Activated CD4-positive, CD25-positive, alpha-beta regulatory T cell treated with anti-CD3 and anti-CD28 coated beads, Interleukin-2, amount 50 U/mL, for 72 hours (primary cell): ENCODE measurements around the gene ULBP2.
"Not testable (repeated sequence)": the region's sequence is repeated elsewhere in the genome, so short reads cannot be mapped to it uniquely, and the experiment has no call there.

Experiments
- DNase-seq: peaks from one replicate; pipeline ENCODE4 v3.0.0; 2021

ULBP2 gene, protein sequence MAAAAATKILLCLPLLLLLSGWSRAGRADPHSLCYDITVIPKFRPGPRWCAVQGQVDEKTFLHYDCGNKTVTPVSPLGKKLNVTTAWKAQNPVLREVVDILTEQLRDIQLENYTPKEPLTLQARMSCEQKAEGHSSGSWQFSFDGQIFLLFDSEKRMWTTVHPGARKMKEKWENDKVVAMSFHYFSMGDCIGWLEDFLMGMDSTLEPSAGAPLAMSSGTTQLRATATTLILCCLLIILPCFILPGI

DNA sequence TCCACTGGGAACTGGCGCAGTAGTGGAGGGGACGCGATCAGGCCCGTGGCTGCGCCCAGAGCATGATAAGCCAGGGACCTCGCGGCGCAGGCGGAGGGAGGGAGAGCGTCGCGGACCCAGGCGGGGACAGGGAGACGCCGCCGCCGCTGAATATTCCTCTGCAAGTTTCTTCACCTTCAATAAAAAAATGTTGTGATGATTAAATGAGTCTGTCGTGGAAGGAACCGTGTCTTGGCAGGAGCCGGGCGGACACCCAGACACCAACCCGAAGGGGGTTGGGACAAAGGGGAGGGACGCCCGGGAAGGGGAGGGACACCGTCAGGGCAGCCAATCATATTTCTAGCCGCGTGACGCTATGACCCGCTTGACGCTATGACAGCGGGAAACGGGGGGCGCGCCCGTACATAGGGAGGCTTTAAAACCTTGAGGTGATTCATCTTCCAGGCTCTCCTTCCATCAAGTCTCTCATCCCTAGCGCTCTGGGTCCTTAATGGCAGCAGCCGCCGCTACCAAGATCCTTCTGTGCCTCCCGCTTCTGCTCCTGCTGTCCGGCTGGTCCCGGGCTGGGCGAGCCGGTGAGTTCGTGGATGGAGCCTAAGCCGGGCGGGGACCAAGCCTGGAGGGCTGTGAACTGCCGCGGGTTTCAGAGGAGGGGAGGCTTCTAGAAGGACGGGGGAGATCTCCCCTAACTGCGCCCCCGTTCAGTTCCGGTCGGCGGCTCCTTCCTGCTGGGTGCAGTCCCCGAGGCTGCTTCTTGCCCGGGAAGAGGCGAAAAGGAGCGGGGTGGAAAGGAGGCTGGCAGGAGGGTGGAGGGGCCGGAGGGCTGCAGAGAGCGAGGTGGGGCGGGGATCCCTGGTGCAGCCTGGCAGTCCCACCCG, at the start of gene ULBP2:
ULBP2 (plus strand) TSS at position 432 of the 878 bp plus-strand sequence; CDS start at position 491, 59 bp downstream.
- DNase-seq, result peak; percentile 71

DNA sequence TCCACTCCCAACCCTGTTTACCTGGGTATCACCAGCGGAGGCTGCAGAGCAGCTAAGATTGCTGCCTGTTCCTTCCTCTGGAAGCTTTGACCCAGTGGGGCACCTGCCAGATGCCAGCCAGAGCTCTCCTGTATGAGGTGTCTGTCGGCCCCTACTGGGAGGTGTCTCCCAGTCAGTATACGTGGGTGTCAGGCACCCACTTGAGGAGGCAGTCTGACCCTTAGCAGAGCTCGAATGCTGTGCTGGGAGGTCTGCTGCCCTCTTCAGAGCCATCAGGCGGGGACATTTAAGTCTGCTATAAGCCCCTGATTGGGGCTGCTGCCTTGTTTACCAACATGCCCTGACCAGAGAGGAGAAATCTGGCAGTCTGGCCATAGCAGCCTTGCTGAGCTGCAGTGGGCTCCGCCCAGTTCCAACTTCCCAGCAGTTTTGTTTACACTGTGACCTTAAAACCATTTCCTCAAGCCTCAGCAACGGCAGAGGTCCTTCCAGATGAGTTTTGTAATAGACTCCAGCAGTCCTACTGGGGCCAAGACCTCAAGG, 46.7 kb upstream of the ULBP2 start:
- DNase-seq, result no peak

DNA sequence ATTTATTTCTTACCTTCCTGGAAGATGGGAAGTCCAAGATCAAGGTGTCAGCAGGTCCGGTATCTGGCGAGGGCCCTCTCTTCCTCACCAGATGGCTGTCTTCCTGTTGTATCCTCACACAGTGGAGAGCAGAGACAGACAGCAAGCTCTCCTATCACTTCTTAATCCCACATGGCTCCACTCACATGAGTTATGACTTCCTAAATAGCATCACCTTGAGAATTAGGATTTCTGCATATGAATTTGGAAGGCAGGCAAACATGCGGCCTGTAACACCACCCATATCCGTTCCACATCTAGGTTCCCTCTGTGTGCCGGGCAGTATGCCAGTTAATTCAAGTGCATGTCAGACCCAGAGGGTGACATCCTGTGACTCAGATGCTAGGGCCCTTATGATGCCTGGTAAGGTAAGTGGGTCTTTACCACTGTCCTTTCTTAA, 46.0 kb upstream of the ULBP2 start:
- DNase-seq, result no peak

DNA sequence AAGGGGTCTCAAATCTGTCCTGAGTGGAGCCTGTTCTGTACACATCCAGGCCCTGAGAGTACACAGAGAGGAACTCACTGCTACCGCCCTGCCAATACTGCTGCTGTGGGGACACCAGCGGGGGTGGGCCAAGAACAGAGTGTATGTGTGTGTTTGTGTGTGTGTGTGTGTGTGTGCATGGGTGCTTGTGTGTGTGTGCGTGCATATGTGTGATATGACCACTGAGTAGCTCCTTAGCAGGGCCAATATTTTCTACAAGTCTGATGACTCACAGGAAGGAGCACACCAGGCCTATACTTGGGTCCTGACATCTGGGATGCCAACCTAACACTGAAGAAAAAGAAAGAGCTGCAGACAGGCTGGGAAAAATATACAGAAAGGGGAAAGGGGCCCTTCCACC, 45.3 kb upstream of the ULBP2 start:
- no peak for DNase-seq

DNA sequence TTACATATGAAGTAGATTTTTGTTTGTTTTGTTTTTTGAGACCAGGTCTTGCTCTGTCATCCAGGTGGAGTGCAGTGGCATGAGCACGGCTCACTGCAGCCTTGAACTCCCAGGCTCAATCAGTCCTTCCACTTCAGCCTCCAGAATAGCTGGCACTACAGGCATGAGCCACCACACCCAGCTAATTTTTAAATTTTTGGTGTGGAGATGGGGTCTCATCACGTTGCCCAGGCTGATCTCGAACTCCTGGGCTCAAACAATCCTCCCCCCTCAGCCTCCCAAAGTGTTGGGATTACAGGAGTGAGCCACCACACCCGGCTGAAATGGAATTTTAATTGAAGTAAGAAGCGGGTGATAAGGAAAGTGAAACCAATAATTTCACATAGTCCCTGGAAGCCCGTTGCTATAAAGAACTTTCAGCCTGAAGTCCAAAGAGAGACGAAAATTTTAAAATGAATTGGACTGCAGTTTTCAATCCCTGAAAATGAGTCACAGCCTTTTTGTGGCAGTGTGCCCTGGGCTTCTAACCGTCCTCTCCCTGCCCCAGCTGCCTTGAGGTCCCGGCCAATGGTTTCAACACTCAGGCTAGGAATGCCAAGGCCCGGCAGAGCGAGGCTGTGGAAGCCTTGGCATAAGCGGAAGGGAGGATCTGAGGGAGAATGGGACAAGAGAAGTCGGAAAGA, 44.7 kb upstream of the ULBP2 start:
- no peak for DNase-seq

DNA sequence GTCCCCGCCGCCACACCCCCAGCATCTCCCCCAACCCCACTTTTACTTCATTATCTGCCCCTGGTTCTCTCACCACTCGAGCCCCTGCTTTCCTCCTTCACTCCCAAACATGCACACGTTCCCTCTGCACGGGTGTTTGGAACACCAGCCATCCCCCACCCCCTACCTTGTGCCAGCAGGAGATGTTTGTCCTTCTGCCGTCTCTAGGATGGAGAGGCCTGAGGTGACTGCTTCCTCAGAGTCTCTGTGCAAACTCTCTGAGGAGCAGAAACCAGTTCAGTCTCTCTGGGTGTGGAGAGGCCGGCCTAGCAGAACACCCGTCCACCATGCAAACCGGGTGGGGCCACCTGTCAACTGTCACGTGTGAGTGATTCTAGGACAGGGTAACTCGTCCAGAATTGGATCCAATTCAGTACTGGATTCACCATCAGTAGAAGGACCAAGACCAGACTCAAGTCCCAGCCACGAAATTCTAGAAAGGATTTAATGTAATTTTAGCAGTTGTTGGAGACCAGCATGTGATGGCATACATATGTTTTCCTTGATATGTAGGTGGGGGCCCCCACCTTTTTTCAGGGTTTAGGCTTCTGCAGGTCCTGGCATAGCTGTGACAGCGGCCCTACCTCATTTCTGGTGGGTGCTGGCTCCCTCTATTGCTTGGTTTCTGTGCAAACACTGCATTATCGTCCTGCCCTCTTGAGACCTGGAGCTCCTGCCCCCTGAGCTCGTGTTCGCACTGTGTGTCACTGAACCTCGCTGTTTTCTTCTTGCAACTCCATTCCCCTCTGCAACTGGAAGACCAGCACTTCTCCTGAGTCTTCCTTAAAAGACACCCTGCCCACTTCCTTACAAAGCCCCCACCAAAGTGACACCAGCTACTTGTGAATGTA, 43.7 kb upstream of the ULBP2 start, which contains the start of gene RAET1E:
RAET1E (minus strand) TSS at position 259 of the 890 bp plus-strand sequence. CDS start 7,212 bp downstream, outside the sequence.
- DNase-seq, result no peak

DNA sequence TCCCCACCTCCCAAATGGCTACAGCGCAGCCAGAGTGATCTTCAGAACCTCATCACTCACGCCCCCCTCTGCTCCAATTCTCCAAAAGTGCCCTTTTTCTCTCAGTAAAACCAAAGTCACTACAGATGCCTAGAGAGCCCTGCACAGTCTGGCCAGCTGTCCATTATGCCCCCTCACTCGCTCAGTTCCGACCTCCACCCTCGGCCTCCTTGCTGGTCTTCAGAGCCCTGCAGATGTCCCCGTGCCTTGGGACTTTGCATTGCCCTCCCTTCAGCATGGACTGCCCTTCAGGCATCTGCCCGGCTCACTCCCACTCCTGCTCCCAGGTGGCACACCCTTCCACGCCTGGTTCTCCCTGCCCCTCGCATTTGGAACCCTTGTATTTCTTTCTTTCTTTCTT, 42.8 kb upstream of the ULBP2 start:
- DNase-seq, result no peak

DNA sequence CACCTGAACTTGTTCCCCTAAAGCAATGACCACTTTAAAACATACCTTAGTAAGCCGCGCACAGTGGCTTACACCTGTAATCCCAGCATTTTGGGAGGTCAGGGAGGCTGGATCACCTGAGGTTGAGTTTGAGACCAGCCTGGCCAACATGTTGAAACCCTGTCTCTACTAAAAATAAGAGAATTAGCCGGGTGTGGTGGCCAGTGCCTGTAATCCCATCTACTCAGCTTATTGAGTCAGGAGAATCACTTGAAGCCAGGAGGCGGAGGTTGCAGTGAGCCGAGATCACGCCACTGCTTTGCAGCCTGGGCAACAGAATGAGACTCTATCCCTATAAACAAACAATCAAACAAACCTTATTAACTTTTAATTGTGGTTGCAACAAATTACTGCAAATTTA, 42.3 kb upstream of the ULBP2 start:
- no peak for DNase-seq

DNA sequence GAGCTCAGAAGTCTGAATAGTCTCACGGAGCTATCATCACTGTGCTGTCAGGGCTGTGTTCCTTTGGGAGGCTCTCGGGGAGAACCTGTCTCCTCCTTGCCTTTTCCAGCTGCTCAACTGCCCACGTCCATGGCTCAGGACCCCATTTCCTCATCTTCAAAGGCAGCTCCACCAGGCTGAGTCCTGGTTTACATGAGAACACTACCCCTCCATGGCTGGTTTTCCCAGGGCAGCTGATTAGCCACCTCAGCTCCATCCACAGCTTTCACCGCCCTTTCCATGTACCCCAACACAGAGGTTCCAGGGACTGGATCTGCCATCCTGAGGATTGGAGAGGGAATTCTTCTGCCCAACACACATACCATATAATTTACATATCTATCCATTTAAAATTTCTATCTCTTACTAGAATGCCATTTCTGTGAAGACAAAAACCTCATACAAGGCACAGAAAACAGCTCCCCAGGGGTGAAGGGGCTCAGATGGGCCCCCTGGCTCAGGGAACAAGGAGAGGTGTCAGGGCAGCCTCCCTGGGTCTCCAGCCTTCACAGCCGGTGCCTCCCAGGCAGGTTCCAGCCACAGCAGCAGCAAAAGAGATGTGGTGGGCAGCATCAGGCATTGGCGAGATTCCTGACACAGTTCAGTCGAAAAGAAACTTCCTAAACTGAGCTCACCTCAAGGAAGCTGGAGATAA, 41.7 kb upstream of the ULBP2 start:
- no peak for DNase-seq

DNA sequence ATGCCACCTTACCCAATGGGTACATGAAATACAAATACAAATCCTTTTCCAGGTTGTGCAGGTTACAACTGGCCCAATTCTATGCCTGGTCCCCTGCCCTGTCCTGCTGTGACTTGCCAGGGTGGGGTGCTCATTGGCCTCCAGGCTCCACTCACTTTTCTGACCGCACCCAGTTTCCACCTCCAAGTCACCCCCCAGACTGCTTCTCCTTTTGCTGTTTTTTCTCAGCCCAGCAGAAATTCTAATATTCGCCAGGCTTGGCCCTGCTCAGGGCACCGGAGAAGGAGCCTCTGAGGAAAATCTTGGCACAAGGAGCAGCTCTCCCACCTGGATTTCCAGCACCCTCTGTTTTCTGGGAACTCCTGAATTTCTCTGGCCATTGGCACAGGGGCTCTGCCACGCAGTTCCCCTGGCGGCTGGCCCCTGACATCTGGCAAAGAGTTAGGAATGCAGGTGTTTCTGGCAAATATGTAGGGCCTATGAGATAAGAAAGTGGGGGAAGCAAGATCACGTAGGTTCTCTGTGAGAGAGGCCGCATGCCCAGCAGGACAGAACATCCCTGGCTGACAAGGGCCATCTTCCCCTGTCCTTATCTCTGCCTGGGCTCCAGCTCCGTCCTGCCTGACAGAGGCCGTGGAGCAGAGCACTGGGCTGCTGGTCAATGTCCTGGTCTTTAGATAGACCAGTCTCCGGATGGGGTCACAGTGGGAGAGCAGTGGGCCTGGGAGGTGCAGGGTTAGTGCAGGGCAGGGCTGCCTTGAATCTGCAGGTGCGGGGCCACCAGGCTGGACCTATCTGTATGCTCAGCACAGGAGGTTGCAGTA, 41.0 kb upstream of the ULBP2 start:
- DNase-seq, result no peak

DNA sequence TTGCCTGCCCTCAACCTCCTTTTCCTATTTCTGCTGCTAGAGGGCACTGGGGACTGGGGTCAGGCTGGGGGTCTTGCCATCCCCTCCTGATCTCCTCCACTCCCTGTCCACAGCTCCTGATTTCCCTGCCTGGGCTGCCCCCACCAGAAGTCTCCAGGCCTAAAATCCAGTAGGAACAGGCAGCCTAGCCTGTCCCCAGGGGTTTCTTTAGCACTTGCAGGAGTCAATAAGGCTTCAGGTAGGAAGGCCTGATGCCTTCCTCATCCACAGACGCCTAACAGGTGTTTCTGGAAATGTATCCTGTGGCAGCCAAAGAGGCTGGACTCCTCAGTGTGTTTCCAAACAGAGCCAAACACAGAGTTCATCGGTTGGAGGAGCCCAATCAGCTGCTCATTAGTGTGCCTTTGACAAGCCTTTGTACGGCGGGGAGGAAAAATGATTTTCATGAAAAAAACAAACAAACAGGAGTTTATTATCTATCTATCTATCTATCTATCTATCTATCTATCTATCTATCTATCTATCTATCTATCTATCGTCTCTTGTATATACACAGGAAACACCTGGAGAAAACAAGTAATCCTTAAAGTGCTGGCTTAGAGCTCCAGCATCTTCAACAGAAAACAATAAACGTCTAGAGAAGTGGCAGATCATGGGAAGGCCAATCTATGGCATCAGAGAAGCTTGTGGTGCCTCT, 40.2 kb upstream of the ULBP2 start:
- DNase-seq, result no peak

DNA sequence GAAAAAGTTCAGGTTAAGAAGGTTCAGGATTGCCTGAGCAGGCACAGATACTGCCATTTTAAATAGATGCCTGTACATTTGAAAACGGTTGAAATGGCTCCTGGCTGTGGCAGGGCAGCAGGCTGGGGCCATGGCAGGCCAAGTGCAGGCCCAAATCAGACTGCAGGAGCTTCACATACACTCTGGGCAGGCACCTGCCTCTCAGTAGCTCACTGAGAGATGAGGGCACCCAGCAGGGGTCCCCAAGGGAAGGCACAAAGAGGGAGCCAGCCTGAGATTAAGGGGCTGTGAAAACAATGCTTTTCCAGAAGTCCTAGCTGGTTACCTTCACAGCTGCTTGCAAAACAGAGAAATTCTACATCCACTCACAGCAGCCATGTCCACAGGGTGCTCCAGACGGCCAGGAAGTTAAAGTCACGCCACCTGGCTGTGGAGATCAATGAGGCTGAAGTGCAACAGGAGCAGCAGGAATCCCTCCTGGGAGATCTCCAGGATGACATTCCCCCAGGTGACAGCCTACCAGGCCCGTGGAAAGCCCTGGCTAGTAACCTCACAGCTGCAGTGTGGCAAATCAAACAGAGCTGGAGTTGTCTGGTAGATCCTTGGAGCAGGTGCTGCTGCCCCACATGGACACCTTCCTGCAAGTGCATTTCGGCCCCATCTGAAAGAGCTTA, 37.7 kb upstream of the ULBP2 start:
- DNase-seq, result no peak

DNA sequence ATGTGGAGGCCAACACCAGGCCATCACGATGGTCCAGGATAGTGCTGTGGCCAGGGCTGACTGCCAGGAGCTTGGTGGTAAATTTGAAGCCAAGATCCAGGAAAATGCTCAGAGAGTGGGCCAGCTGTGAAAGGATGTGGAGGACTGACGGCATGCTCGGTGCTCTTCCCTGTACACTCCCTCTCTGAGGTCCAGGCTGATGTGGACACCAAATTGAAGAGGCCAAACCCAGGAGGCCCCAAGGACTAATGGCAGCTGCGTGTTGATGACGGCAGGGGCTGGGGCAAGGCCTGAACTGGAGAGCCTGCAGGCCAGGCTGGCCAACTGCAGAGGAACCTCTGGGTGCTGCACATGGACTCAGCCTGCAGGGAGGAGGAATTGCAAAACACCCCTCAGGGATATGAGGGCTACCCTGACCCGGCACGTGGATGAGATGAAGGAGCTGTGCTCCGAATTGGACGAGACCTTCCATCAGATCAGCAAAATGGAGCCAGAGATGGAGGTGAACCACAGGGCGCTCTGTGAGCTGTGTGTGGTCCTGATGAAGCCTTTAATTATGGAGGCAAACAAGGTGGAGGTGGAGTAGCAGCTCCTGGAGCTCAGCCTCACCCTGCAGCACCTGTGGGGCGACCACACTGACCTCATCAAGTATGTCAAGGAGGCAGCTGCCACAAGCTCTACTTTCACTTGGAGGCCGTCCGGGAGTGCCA, 37.0 kb upstream of the ULBP2 start:
- DNase-seq, result no peak

DNA sequence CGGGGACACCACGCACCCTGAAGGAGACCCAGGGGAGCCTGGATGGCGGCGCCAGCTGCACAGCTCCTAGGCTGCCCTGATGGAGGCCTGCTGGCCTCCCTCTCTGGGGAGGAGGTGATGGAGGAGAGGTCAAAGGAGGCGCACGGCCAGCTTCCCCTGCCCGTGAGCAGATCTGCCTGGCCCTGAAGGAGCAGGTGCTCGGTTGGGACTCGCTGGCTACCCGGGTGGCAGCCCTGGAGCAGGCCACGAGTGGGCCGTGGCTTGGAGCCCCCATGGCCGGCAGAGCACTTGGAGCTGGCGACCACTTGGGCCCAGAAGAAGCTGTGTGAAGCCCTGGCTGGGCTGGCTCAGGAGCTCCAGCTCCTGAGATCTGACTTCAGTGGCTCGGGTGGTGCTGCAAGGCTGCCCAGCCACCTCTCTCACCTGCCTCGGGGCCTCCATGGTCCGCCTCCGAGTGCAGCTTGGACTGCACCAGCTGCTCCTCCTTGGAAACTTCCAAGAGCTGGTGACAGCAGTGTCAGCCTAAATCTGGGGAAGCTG, 36.4 kb upstream of the ULBP2 start:
- DNase-seq, result no peak

DNA sequence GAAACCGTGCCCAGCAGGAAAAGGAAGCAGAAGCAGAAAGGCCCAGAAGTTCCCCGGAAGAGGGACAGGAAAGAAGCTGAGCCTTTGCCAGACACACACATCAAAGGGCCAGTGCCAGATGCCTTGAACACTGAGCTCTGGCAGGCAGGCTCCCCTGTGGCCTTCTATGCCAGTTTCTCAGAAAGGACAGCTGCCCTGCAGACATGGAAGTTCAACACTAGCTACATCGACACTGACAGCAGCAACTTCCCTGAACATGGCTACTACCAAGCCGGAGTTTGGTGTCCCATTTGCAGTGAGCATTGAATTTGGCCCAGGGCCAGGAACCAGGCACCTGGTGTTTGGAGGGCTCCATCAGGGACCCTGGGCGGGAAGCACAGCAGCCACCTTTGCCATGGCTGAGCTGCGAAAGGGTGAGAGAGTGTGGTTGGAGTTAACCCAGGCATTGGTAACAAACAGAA, 35.9 kb upstream of the ULBP2 start:
- no peak for DNase-seq

DNA sequence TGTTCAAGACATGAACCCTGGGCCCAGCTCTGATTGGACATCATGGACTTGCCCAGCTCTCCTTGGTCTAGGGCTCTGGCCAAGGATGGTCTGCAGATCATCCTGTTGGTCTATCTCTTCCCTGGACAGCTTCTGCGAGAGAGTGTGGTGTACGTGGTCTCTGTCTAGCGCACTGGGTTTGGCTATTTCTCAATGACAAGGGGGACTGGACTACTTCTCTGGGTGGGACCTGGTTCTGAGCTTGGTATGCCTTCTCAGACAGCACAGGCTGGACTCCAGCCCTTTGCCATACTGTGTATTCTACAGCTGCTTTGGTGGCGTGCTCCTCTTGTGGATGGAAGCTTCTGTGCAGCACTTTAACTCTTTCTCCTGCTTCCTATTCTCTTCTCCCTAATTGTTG, 35.4 kb upstream of the ULBP2 start:
- DNase-seq, result no peak

DNA sequence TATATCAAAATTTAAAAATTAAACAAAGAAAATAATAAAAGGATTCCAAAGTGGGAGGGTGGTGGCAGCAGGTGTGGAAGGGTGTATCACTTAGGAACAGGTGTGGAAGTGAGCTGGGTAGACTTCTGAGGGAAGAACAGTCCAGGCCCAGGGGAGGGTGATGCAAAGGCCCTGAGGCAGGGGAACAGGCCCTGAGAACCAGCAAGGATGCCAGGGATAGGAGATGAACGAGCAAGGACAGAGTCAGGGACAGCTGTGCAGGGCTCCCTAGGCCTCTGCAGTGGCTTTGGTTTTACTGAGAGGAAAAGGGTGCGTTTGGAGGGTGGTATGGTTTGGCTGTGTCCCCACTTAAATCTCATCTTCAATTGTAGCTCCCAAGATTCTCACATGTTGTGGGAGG, 34.5 kb upstream of the ULBP2 start:
- DNase-seq, result no peak

DNA sequence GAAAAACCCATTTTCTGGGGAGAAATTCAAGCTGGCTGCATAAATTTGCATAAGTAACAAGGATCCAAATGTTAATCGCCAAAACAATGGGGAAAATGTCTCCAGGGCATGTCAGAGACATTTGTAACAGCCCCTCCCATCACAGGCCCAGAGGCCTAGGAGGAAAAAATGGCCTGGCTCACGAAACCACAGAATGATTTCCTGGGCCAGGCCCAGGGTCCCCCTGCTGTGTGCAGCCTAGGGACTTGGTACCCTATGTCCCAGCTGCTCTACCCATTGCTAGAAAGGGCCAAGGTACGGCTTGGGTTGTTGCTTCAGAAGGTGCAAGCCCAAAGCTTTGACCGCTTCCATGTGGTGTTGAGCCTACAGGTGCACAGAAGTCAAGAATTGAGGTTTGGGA, 33.3 kb upstream of the ULBP2 start:
- DNase-seq, result not testable (repeated sequence)
